ENCODE measurements around the gene CYP26B1.
"Not testable (repeated sequence)": the region's sequence is repeated elsewhere in the genome, so short reads cannot be mapped to it uniquely, and the experiment has no call there.

The CYP26B1 gene

DNA sequence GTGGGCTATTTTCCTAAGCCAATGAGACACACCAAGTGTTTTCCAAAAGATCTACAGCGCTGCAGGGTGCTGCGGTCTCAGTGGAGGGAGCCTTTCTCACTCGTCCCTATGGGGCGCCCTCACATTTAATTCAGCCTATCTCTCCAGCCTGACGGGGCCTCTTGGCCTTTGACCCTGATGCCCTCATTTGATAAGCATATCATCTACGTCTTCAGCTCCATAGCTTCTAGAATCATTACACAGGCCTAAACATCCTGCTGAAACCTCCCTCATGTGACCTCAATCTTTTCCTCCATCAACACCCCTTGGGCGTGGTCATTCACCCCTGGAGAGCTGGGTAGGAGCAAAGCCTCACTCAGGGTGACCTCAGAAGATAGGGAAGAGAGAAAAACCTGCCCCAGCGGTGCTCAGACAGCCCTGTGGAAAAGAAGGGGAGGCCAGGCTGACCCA lies 57.4 kb downstream of the CYP26B1 start:
- in situ Hi-C loops (cut with HindIII; ENCODE audit: low sequenced_read_pairs) = no loop called here
- DNase-seq (ENCODE audit: low read depth, low spot score) = no peak
- TF ChIP-seq CTCF (IDR thresholded peaks at IDR 0.05; ENCODE audit: low read depth, low read length) = no peak
- H3K4me3 ChIP-seq (ENCODE audit: low read depth, low read length) = no peak overlapping the region

- no peak overlapping the region for H3K4me3 ChIP-seq (ENCODE audit: low read depth, low read length)
- TF ChIP-seq CTCF (IDR thresholded peaks at IDR 0.05; ENCODE audit: low read depth, low read length) = no peak
- in situ Hi-C loops (cut with HindIII; ENCODE audit: low sequenced_read_pairs) = no loop called here
- no peak for DNase-seq (ENCODE audit: low read depth, low spot score)
Observed at GRCh38 chr2:72089537-72089936, 58.1 kb downstream of the CYP26B1 start.

GRCh38 chr2:72089028-72089427 lies 58.6 kb downstream of the CYP26B1 start:
- H3K4me3 ChIP-seq (ENCODE audit: low read depth, low read length) = no peak overlapping the region
- no peak for DNase-seq (ENCODE audit: low read depth, low spot score)
- in situ Hi-C loops (cut with HindIII; ENCODE audit: low sequenced_read_pairs) = no loop called here
- no peak for TF ChIP-seq CTCF (IDR thresholded peaks at IDR 0.05; ENCODE audit: low read depth, low read length)

GRCh38 chr2:72086871-72087633 lies 60.6 kb downstream of the CYP26B1 start:
- H3K4me3 ChIP-seq (ENCODE audit: low read depth, low read length); in situ Hi-C loops (cut with HindIII; ENCODE audit: low sequenced_read_pairs); DNase-seq (ENCODE audit: low read depth, low spot score): not testable (repeated sequence)

DNA sequence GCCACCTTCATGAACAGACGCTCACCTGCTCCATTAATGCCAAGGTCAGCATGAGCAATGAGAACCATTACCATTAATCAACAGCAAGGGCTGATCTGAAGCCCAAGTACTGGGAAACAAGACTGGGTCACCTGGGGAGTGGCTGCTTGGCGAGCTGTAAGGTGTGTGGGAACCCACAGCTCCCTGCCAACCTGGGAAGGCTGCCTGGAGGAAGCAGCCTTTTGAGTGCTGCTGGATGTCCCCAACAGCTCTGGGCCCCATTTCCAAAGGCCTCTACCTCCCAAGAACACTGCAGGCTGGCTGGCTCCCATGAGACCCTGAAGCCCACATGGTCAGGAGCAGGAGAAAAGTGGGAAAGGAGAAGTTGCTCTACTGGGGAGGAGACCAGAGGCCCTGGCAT lies 62.1 kb downstream of the CYP26B1 start:
- TF ChIP-seq CTCF (IDR thresholded peaks at IDR 0.05; ENCODE audit: low read depth, low read length) = no peak
- in situ Hi-C loops (cut with HindIII; ENCODE audit: low sequenced_read_pairs) = no loop called here
- DNase-seq (ENCODE audit: low read depth, low spot score) = no peak
- no peak overlapping the region for H3K4me3 ChIP-seq (ENCODE audit: low read depth, low read length)

DNA sequence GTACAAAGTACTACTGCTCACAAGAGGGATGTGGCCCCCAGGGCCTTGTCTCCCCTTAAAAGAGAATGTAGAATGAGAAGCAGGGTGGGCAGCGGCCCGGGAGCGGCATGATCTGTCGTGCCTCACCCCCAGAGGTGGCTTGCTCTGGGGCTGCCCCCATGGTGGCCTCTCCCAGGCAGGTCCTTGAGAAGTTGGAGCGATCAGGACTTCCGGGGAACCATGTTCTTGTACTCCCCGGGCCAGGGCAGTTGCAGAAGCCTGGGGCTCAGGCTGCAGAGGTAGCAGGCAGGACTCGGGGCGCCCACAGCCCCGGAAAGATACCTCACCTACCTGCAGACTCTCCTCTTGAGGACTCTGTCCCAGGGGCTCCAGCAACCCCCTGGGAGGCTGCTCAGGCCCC lies 62.6 kb downstream of the CYP26B1 start:
- no peak overlapping the region for H3K4me3 ChIP-seq (ENCODE audit: low read depth, low read length)
- DNase-seq (ENCODE audit: low read depth, low spot score) = no peak
- in situ Hi-C loops (cut with HindIII; ENCODE audit: low sequenced_read_pairs) = no loop called here
- no peak for TF ChIP-seq CTCF (IDR thresholded peaks at IDR 0.05; ENCODE audit: low read depth, low read length)

DNA sequence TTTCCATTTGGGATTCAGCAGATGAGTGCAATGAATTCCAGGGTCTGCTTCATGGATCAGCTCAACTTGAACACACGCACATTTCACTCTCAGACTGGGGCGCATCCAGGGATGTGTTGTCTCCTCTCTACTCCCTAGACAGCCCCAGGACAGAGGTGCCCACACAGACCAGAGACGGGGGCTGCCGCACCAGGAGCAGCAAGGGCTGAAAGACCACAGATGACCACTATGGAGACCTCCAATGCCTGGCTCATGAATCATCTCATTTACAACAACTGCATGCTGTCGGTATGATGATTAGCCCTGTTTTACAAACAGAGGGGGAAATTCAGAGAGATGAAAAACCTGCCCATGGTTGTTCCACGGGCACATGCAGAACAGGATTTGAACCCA lies 63.1 kb downstream of the CYP26B1 start:
- no peak overlapping the region for H3K4me3 ChIP-seq (ENCODE audit: low read depth, low read length)
- no peak for TF ChIP-seq CTCF (IDR thresholded peaks at IDR 0.05; ENCODE audit: low read depth, low read length)
- no peak for DNase-seq (ENCODE audit: low read depth, low spot score)
- in situ Hi-C loops (cut with HindIII; ENCODE audit: low sequenced_read_pairs) = no loop called here
